ENCODE results near the gene PTPRG. TPM values are rescaled to one million over a fixed set of nuclear protein-coding genes. Genes with fewer than 3 reads are reported as not detected.

The PTPRG gene
- total and polyA plus RNA-seq, 2 experiments from 2014 or later: 15.2 to 45.7 TPM

DNA sequence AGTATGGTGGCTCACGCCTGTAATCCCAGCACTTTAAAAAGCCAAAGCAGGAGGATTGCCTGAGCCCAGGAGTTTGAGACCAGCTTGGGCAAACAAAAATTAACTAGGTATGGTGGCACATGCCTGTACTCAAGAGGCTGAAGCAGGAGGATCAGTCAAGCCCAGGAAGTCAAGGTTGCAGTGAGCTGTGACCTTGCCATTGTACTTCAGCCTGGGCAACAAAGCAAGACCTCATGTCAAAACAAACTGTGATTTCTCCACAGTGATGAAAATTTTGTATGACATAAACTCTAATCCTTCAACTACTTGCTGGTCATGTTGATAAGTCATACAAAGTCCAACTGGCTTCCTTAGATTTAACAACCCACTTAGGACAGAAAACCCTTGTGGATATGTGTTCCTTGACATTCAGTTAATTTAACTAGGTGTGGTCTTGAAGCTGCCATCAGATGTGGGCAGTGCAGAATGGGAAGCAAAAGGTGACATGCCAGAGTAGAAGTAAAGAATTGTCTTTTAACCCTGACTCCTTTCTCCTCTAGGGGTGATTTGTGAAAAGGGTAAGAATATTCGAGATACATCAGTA lies 263.3 kb downstream of the PTPRG start:
- Histone ChIP-seq H3K36me3 (no peaks in the 10 kb centered on the region), H3K9me3 (ENCODE audit: low read depth) (no peaks in the 10 kb centered on the region), H3K27ac (no peak overlapping the region), H3K4me3 (no peak overlapping the region), H3K4me1 (ENCODE audit: low read depth) (no peaks in the 10 kb centered on the region), H3K27me3 (no peaks in the 10 kb centered on the region)
- DNase-seq (ENCODE audit: low read depth in 1 of 2, low spot score in 1 of 2): no peak
- no peak for TF ChIP-seq CTCF (IDR thresholded peaks at IDR 0.05; ENCODE audit: low read depth, low read length)

GRCh38 chr3:61826161-61826560 lies 264.8 kb downstream of the PTPRG start:
- no peaks in the 10 kb centered on the region for H3K4me1 ChIP-seq (ENCODE audit: low read depth)
- H3K9me3 ChIP-seq (ENCODE audit: low read depth): no peaks in the 10 kb centered on the region
- no peak overlapping the region for H3K27ac ChIP-seq
- no peaks in the 10 kb centered on the region for H3K36me3 ChIP-seq
- no peaks in the 10 kb centered on the region for H3K27me3 ChIP-seq
- DNase-seq (ENCODE audit: low read depth in 1 of 2, low spot score in 1 of 2): no peak
- H3K4me3 ChIP-seq: no peak overlapping the region
- TF ChIP-seq CTCF (IDR thresholded peaks at IDR 0.05; ENCODE audit: low read depth, low read length): no peak

GRCh38 chr3:61828184-61828874 lies 267.0 kb downstream of the PTPRG start:
- no peak overlapping the region for H3K4me3 ChIP-seq
- no peaks in the 10 kb centered on the region for H3K9me3 ChIP-seq (ENCODE audit: low read depth)
- no peak for DNase-seq (ENCODE audit: low read depth in 1 of 2, low spot score in 1 of 2)
- H3K27me3 ChIP-seq: no peaks in the 10 kb centered on the region
- H3K4me1 ChIP-seq (ENCODE audit: low read depth): peaks cover 5% of the 10 kb centered on the region
- H3K27ac ChIP-seq: no peak overlapping the region
- TF ChIP-seq CTCF (IDR thresholded peaks at IDR 0.05; ENCODE audit: low read depth, low read length): no peak
- H3K36me3 ChIP-seq: no peaks in the 10 kb centered on the region

- no peaks in the 10 kb centered on the region for H3K9me3 ChIP-seq (ENCODE audit: low read depth)
These were observed 267.7 kb downstream of the PTPRG start for GRCh38 chr3:61828880-61829721.

More at GRCh38 chr3:61828880-61829721, 267.7 kb downstream of the PTPRG start:
- DNase-seq (ENCODE audit: low read depth in 1 of 2, low spot score in 1 of 2): no peak
- H3K27me3 ChIP-seq: no peaks in the 10 kb centered on the region
- H3K27ac ChIP-seq: no peak overlapping the region
- peaks cover 5% of the 10 kb centered on the region for H3K4me1 ChIP-seq (ENCODE audit: low read depth)
- no peaks in the 10 kb centered on the region for H3K36me3 ChIP-seq
- TF ChIP-seq CTCF (IDR thresholded peaks at IDR 0.05; ENCODE audit: low read depth, low read length): no peak
- no peak overlapping the region for H3K4me3 ChIP-seq
